OCI-LY1 (cell line): ENCODE data around the gene POLA1.

Experiments
- H2AFZ ChIP-seq: fragments of 200-600 bp; sonication (generic), shearing (Covaris generic); 2 replicates; pipeline ENCODE4 v1.6.0; 2014; ENCODE audit warnings: antibody characterized with exemption, mild to moderate bottlenecking, low read length
- H3F3A ChIP-seq: fragments of 200-600 bp; sonication (generic), shearing (Covaris generic); 2 replicates; pipeline ENCODE4 v1.6.0; 2014; ENCODE audit warnings: mild to moderate bottlenecking, antibody characterized with exemption, low read length, moderate library complexity; ENCODE audit not compliant: insufficient read depth
- H3K27ac ChIP-seq: fragments of 200-600 bp; sonication (generic); 2 replicates; pipeline ENCODE4 v1.5.1; 2014; ENCODE audit warnings: low read length, mixed run types, mild to moderate bottlenecking, low read depth; ENCODE audit not compliant: poor library complexity, severe bottlenecking
- H3K27me3 ChIP-seq: fragments of 200-600 bp; sonication (generic); 2 replicates; pipeline ENCODE4 v1.6.0; 2014; ENCODE audit warnings: antibody characterized with exemption, mild to moderate bottlenecking, low read length, moderate library complexity; ENCODE audit not compliant: insufficient read depth
- H3K36me3 ChIP-seq: fragments of 200-600 bp; sonication (generic); 2 replicates; pipeline ENCODE4 v1.6.1; 2014; ENCODE audit warnings: mild to moderate bottlenecking, antibody characterized with exemption, low read length, moderate library complexity, mixed read lengths; ENCODE audit not compliant: insufficient read depth
- H3K4me1 ChIP-seq: fragments of 200-600 bp; sonication (generic); 2 replicates; pipeline ENCODE4 v1.5.1; 2014; ENCODE audit warnings: mild to moderate bottlenecking, low read length, moderate library complexity; ENCODE audit not compliant: insufficient read depth, severe bottlenecking
- H3K4me2 ChIP-seq: fragments of 200-600 bp; sonication (generic), shearing (Covaris generic); 2 replicates; pipeline ENCODE4 v1.6.1; 2014; ENCODE audit warnings: low read length
- H3K4me3 ChIP-seq: fragments of 200-600 bp; sonication (generic); 2 replicates; pipeline ENCODE4 v1.5.1; 2014; ENCODE audit warnings: low read length, low read depth, mild to moderate bottlenecking, mixed read lengths; ENCODE audit not compliant: poor library complexity, severe bottlenecking
- H3K79me2 ChIP-seq: fragments of 200-600 bp; shearing (Covaris generic); 2 replicates; pipeline ENCODE4 v1.6.1; 2016; ENCODE audit warnings: mixed run types, low read length, mixed read lengths; ENCODE audit not compliant: insufficient read depth
- H3K9ac ChIP-seq: fragments of 200-600 bp; sonication (generic), shearing (Covaris generic); 2 replicates; pipeline ENCODE4 v1.6.1; 2014; ENCODE audit warnings: mild to moderate bottlenecking, low read length, mixed read lengths
- H3K9me2 ChIP-seq: fragments of 200-600 bp; sonication (generic), shearing (Covaris generic); 2 replicates; pipeline ENCODE4 v1.6.1; 2014; ENCODE audit warnings: low read depth, mild to moderate bottlenecking, low read length, mixed read lengths
- H3K9me3 ChIP-seq: fragments of 200-600 bp; shearing (Covaris generic); 2 replicates; pipeline ENCODE4 v1.6.1; 2014; ENCODE audit warnings: low read length, mixed read lengths
- H4K20me1 ChIP-seq: fragments of 200-600 bp; sonication (generic), shearing (Covaris generic); 2 replicates; pipeline ENCODE4 v1.6.0; 2016; ENCODE audit warnings: mild to moderate bottlenecking, low read length; ENCODE audit not compliant: insufficient read depth
- CTCF ChIP-seq: fragments of 200-600 bp; sonication (generic), shearing (Covaris generic); IDR thresholded peaks from 2 replicates; pipeline ENCODE4 v1.5.1; 2017; ENCODE audit warnings: mild to moderate bottlenecking, antibody characterized with exemption, low read length, moderate library complexity, mixed read lengths
- EZH2 ChIP-seq: fragments of 200-600 bp; sonication (generic), shearing (Covaris generic); IDR thresholded peaks from 2 replicates; pipeline ENCODE4 v1.8.0; 2017; ENCODE audit warnings: borderline replicate concordance, mixed run types, mild to moderate bottlenecking, antibody characterized with exemption, low read length, moderate library complexity, mixed read lengths

POLA1 gene

GRCh38 chrX:25004040-25004439, 310.3 kb downstream of the POLA1 start:
- no peak overlapping the region for H3K27ac ChIP-seq
- TF ChIP-seq CTCF (no peak), EZH2 (no peak)
- no peaks in the 10 kb centered on the region for H3F3A ChIP-seq
- no peaks in the 10 kb centered on the region for H3K4me1 ChIP-seq
- no peaks in the 10 kb centered on the region for H3K9me2 ChIP-seq
- H3K27me3 ChIP-seq: no peaks in the 10 kb centered on the region
- no peaks in the 10 kb centered on the region for H4K20me1 ChIP-seq
- no peak overlapping the region for H3K9ac ChIP-seq
- H3K36me3 ChIP-seq: no peaks in the 10 kb centered on the region
- no peaks in the 10 kb centered on the region for H3K79me2 ChIP-seq
- no peak overlapping the region for H3K4me3 ChIP-seq
- no peak overlapping the region for H2AFZ ChIP-seq
- no peaks in the 10 kb centered on the region for H3K9me3 ChIP-seq
- H3K4me2 ChIP-seq: no peak overlapping the region

- no peak overlapping the region for H3K4me2 ChIP-seq
- no peak overlapping the region for H3K4me3 ChIP-seq
Observed at GRCh38 chrX:25004485-25005032, 310.8 kb downstream of the POLA1 start.

GRCh38 chrX:25005034-25005381, 311.3 kb downstream of the POLA1 start:
- H3K79me2 ChIP-seq: no peaks in the 10 kb centered on the region
- no peak overlapping the region for H3K9ac ChIP-seq
- H3K4me3 ChIP-seq: no peak overlapping the region
- H3F3A ChIP-seq: no peaks in the 10 kb centered on the region
- TF ChIP-seq CTCF (no peak), EZH2 (no peak)
- H2AFZ ChIP-seq: no peak overlapping the region
- H4K20me1 ChIP-seq: no peaks in the 10 kb centered on the region
- no peaks in the 10 kb centered on the region for H3K27me3 ChIP-seq
- H3K36me3 ChIP-seq: no peaks in the 10 kb centered on the region
- H3K4me1 ChIP-seq: no peaks in the 10 kb centered on the region
- no peaks in the 10 kb centered on the region for H3K9me2 ChIP-seq
- H3K4me2 ChIP-seq: no peak overlapping the region
- no peaks in the 10 kb centered on the region for H3K9me3 ChIP-seq
- no peak overlapping the region for H3K27ac ChIP-seq

More at GRCh38 chrX:25004485-25005032, 310.8 kb downstream of the POLA1 start:
- Histone ChIP-seq H3K27me3 (no peaks in the 10 kb centered on the region), H3K36me3 (no peaks in the 10 kb centered on the region), H3F3A (no peaks in the 10 kb centered on the region), H3K4me1 (no peaks in the 10 kb centered on the region), H3K9me2 (no peaks in the 10 kb centered on the region), H3K79me2 (no peaks in the 10 kb centered on the region), H3K27ac (no peak overlapping the region), H3K9ac (no peak overlapping the region), H3K9me3 (no peaks in the 10 kb centered on the region), H4K20me1 (no peaks in the 10 kb centered on the region), H2AFZ (no peak overlapping the region)
- no peak for TF ChIP-seq EZH2
- TF ChIP-seq CTCF: no peak
